ENCODE results near the gene HOTAIR. TPM values are rescaled to one million over a fixed set of nuclear protein-coding genes. Genes with fewer than 3 reads are reported as not detected.

Gene HOTAIR
- total RNA-seq, 1 donor from 2014 or later = not detected

GRCh38 chr12:53955776-53956250 is 18.9 kb downstream of the HOTAIR start:
- H3K4me1 Mint-ChIP-seq = no peaks in the 10 kb centered on the region
- Histone ChIP-seq H3K79me2 (ENCODE audit: low read depth) (no peaks in the 10 kb centered on the region), H3K36me3 (no peaks in the 10 kb centered on the region), H3K4me1 (no peaks in the 10 kb centered on the region), H3K9me3 (ENCODE audit: low read depth) (no peaks in the 10 kb centered on the region), H3F3A (ENCODE audit: low read depth) (peaks cover 5% of the 10 kb centered on the region), H4K20me1 (ENCODE audit: low read depth) (peaks cover 63% of the 10 kb centered on the region), H3K27ac (no peak overlapping the region), H3K4me3 (no peak overlapping the region), H3K9ac (no peak overlapping the region), H3K27me3 (peaks cover 100% of the 10 kb centered on the region), H2AFZ (replicated peaks) (no peak overlapping the region), H3K4me2 (no peak overlapping the region)
- no peaks in the 10 kb centered on the region for H3K36me3 Mint-ChIP-seq
- TF ChIP-seq EZH2phosphoT487 (IDR thresholded peaks at IDR 0.05) (peak; percentile 74), CTCF (IDR thresholded peaks at IDR 0.05) (no peak), EZH2 (IDR thresholded peaks at IDR 0.05) (peak; percentile 68)
- H3K4me3 Mint-ChIP-seq = no peak overlapping the region
- no peak for DNase-seq (ENCODE audit: low spot score)
- H3K27me3 Mint-ChIP-seq (ENCODE audit: insufficient read depth, low read depth) = peaks cover 95% of the 10 kb centered on the region
- no peak overlapping the region for H3K27ac Mint-ChIP-seq
- H3K9me3 Mint-ChIP-seq = peaks cover 10% of the 10 kb centered on the region

GRCh38 chr12:53955036-53955775 is 19.5 kb downstream of the HOTAIR start:
- H3K4me2 ChIP-seq = no peak overlapping the region
- H3K27ac Mint-ChIP-seq = no peak overlapping the region
- H3K9me3 Mint-ChIP-seq = peaks cover 8% of the 10 kb centered on the region
- peaks cover 5% of the 10 kb centered on the region for H3F3A ChIP-seq (ENCODE audit: low read depth)
- H3K27ac ChIP-seq = no peak overlapping the region
- H3K9me3 ChIP-seq (ENCODE audit: low read depth) = no peaks in the 10 kb centered on the region
- H3K27me3 Mint-ChIP-seq (ENCODE audit: insufficient read depth, low read depth) = peaks cover 95% of the 10 kb centered on the region
- TF ChIP-seq EZH2phosphoT487 (IDR thresholded peaks at IDR 0.05) (peak; percentile 94), EZH2 (IDR thresholded peaks at IDR 0.05) (peak; percentile 99), CTCF (IDR thresholded peaks at IDR 0.05) (no peak)
- H3K36me3 ChIP-seq = no peaks in the 10 kb centered on the region
- DNase-seq (ENCODE audit: low spot score) = peak; percentile 57
- H4K20me1 ChIP-seq (ENCODE audit: low read depth) = peaks cover 68% of the 10 kb centered on the region
- H3K4me1 Mint-ChIP-seq = no peaks in the 10 kb centered on the region
- H3K4me3 Mint-ChIP-seq = no peak overlapping the region
- H3K4me1 ChIP-seq = no peaks in the 10 kb centered on the region
- H3K4me3 ChIP-seq = no peak overlapping the region
- peaks cover 100% of the 10 kb centered on the region for H3K27me3 ChIP-seq
- no peaks in the 10 kb centered on the region for H3K36me3 Mint-ChIP-seq
- H3K79me2 ChIP-seq (ENCODE audit: low read depth) = no peaks in the 10 kb centered on the region
- no peak overlapping the region for H3K9ac ChIP-seq
- H2AFZ ChIP-seq (replicated peaks) = no peak overlapping the region

GRCh38 chr12:53954694-53955035 is 20.1 kb downstream of the HOTAIR start, which contains the start of gene HOXC12:
Gene HOXC12, plus strand, starts transcription at chr12:53954903. Its CDS starts 27 bp downstream, at chr12:53954930.
- Histone ChIP-seq H3K9ac (no peak within 1 kb of the TSS), H2AFZ (replicated peaks) (no peak within 1 kb of the TSS), H3F3A (ENCODE audit: low read depth) (peaks cover 5% of the 10 kb centered on the region), H3K27me3 (peaks cover 100% of the 10 kb centered on the region), H3K27ac (no peak within 1 kb of the TSS), H3K79me2 (ENCODE audit: low read depth) (no peaks in the 10 kb centered on the region), H3K9me3 (ENCODE audit: low read depth) (no peaks in the 10 kb centered on the region), H3K4me2 (no peak within 1 kb of the TSS), H4K20me1 (ENCODE audit: low read depth) (peaks cover 69% of the 10 kb centered on the region), H3K36me3 (no peaks in the 10 kb centered on the region), H3K4me3 (no peak within 1 kb of the TSS), H3K4me1 (no peaks in the 10 kb centered on the region)
- H3K4me1 Mint-ChIP-seq = no peaks in the 10 kb centered on the region
- peaks cover 6% of the 10 kb centered on the region for H3K9me3 Mint-ChIP-seq
- TF ChIP-seq EZH2phosphoT487 (IDR thresholded peaks at IDR 0.05) = no peak
- no peak for TF ChIP-seq EZH2 (IDR thresholded peaks at IDR 0.05)
- no peak for TF ChIP-seq CTCF (IDR thresholded peaks at IDR 0.05)
- no peak for DNase-seq (ENCODE audit: low spot score)
- peaks cover 95% of the 10 kb centered on the region for H3K27me3 Mint-ChIP-seq (ENCODE audit: insufficient read depth, low read depth)
- no peaks in the 10 kb centered on the region for H3K36me3 Mint-ChIP-seq
- H3K4me3 Mint-ChIP-seq = no peak within 1 kb of the TSS
- no peak within 1 kb of the TSS for H3K27ac Mint-ChIP-seq

Measured in neural progenitor cell (in vitro differentiated cells).